Pancreas (tissue), 10 donors: ENCODE data around the gene ELOA. TPM values are rescaled to one million over a fixed set of nuclear protein-coding genes. Genes with fewer than 3 reads are reported as not detected.

Experiments
- ATAC-seq, 4 donors: fragments of 200-7000 bp; cut with Tn5 transposase; one replicate each; pipeline versions ENCODE4 v1.8.0 to v1.9.1; 2020; ENCODE audit warnings: mild to moderate bottlenecking in 4 of 4, moderate library complexity in 4 of 4
- DNase-seq, 6 donors: peaks; one replicate each; pipeline ENCODE4 v3.0.0-alpha.2; 2020
- FAIRE-seq: peaks from 2 replicates; lab custom pipeline; 2012; peaks lifted over from hg19 to GRCh38; lab: Jason Lieb, UNC
- H3K27ac ChIP-seq, 4 donors: fragments of 200-600 bp; sonication (generic); 1 replicate in 3 of 4; 2 replicates in 1 of 4; pipeline versions ENCODE4 v1.5.0 to v1.8.0; 2020
- H3K27me3 ChIP-seq, 4 donors: fragments of 200-600 bp; one replicate each; pipeline ENCODE4 v1.8.0; 2021
- H3K36me3 ChIP-seq, 3 donors: fragments of 200-600 bp; sonication (generic) in 1 of 3; one replicate each; pipeline versions ENCODE4 v1.5.0 to v1.8.0; 2020 to 2021
- H3K4me1 ChIP-seq, 3 donors: fragments of 200-600 bp; one replicate each; pipeline ENCODE4 v1.8.0; 2021
- H3K4me3 ChIP-seq, 4 donors: fragments of 200-600 bp; sonication (generic) in 2 of 4; one replicate each; pipeline versions ENCODE4 v1.5.0 to v1.8.0; 2020 to 2021
- H3K9me3 ChIP-seq, 4 donors: fragments of 200-600 bp; one replicate each; pipeline ENCODE4 v1.8.0; 2021
- WGBS, 2 donors: extraction: QIAGEN DNeasy Blood & Tissue Kit; methylation state at CpG; one replicate each; pipeline ENCODE4 v1.1.7; 2013; 5-methylcytosine and 5-hydroxymethylcytosine counted together
- intact Hi-C, 3 donors: fragments of 100-400 bp; cut with DNase I; formaldehyde crosslinking; loops; one replicate each; pipeline versions ENCODE4 v1.11.1 to v1.14.2; 2022
- polyA plus RNA-seq, 2 donors: library from polyadenylated mRNA; stranded (reverse); fragments of 200-250 nt; gene quantifications; one replicate each; pipeline ENCODE4 v1.2.3, GENCODE V29; 2013
- total RNA-seq, 6 donors: library from RNA; stranded (reverse); fragmentation: NEBNext Ultra II Directional in 4 of 6; extraction: Animal tissue kit (Norgen Biotek cat#: 25700) in 4 of 6; gene quantifications; one replicate each; pipeline versions ENCODE4 v1.2.1 to v1.2.4, GENCODE V29; 2021 to 2023
- TF ChIP-seq, protein P1 (sequence below), 4 donors: fragments of 200-600 bp; sonication (generic) in 3 of 4; IDR thresholded peaks; one replicate each; pipeline versions ENCODE4 v1.5.0 to v1.8.0; 2021; ENCODE audit warnings: antibody characterized with exemption in 4 of 4
- donor health status: healthy with polysubstance abuse.
- donor health status: DM: no; HTN: no; CAD: no; lungs with moderate emphysema.
- donor health status: DM: no; HTN: no; CAD: no.
- donor health status: control.
- donor health status: control.
- donor health status: Bipolar disorder and iron deficiency.
- donor health status: DM: yes; HTN: yes; CAD: no.
- donor health status: DM: no; HTN: no; CAD: no.
- donor health status: DM: no; HTN: no; CAD: no.
- donor health status: DM: yes; HTN: yes; CAD: no.

ELOA gene
- total and polyA plus RNA-seq, 8 donors = 10.6 to 33.9 (median 25.5) TPM

DNA sequence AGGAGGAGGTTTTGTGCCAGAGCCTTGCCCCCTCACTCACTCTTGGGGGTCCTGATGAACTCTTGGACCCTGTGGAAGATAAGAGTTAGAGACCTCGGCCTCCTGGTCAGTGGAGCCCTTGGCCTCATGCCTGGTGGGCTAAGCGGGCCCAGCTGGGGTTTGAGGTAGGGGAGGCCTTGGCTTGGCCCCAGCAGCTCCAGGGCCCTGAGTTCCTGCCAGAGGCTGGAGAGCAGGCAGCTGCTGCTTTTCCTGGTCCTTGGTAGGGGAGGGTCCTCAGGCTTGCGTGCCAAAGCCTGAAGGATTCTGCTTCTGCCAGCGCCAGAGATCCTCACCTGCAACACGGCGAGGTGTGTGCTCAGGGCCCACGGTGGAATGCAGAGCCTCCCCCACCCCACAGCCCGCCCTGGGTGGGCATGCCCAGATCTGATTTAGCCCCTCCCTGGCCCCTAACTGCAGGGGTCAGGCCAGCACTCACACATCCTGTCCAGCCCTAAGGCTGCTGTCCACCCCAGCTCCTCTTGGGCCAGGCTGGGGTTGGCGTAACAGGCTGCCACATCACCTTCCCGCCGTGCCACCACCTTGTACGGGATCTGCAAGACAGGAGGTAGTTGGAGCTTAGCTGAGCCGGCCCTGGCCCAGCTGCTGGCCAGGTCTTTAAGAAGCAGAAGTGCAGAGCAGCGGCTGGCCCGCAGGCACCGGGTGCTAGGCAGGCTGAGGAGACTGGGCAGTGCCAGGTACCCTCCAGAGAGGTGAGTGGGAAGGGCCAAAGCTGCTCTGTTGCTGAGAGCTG lies 52.6 kb downstream of the ELOA start:
- peak in 1 of 6 donors; percentile 69 for DNase-seq

GRCh38 chr1:23796466-23797271 lies 53.4 kb downstream of the ELOA start:
- H3K4me3 ChIP-seq = no peak overlapping the region
- ATAC-seq (no peak), DNase-seq (no peak), FAIRE-seq (no peak)
- intact Hi-C loops = no loop called here
- H3K27me3 ChIP-seq = no peaks in the 10 kb centered on the region
- H3K4me1 ChIP-seq = peaks cover 6 to 25% (median 24%) of the 10 kb centered on the region in 3 donors
- TF ChIP-seq, protein P1, sequence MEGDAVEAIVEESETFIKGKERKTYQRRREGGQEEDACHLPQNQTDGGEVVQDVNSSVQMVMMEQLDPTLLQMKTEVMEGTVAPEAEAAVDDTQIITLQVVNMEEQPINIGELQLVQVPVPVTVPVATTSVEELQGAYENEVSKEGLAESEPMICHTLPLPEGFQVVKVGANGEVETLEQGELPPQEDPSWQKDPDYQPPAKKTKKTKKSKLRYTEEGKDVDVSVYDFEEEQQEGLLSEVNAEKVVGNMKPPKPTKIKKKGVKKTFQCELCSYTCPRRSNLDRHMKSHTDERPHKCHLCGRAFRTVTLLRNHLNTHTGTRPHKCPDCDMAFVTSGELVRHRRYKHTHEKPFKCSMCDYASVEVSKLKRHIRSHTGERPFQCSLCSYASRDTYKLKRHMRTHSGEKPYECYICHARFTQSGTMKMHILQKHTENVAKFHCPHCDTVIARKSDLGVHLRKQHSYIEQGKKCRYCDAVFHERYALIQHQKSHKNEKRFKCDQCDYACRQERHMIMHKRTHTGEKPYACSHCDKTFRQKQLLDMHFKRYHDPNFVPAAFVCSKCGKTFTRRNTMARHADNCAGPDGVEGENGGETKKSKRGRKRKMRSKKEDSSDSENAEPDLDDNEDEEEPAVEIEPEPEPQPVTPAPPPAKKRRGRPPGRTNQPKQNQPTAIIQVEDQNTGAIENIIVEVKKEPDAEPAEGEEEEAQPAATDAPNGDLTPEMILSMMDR (IDR thresholded peaks at IDR 0.05) = no peak
- no peaks in the 10 kb centered on the region for H3K9me3 ChIP-seq
- no peaks in the 10 kb centered on the region for H3K36me3 ChIP-seq
- no peak overlapping the region for H3K27ac ChIP-seq
- WGBS, 2 donors = 66 to 75% methylated on average over 15 to 17 of the region's 17 CpGs

More for the DNA sequence above, 52.6 kb downstream of the ELOA start:
- FAIRE-seq (no peak), ATAC-seq (no peak)
- Histone ChIP-seq H3K27me3 (no peaks in the 10 kb centered on the region), H3K9me3 (no peaks in the 10 kb centered on the region), H3K4me3 (no peak overlapping the region), H3K36me3 (no peaks in the 10 kb centered on the region), H3K4me1 (peaks cover 6 to 24% (median 23%) of the 10 kb centered on the region in 3 donors), H3K27ac (no peak overlapping the region)
- WGBS, 2 donors = 78 to 80% methylated on average over 16 of the region's 16 CpGs
- intact Hi-C loops = no loop called here
- TF ChIP-seq, protein P1 (IDR thresholded peaks at IDR 0.05) = no peak

GRCh38 chr1:23797478-23798448 lies 54.5 kb downstream of the ELOA start:
- Histone ChIP-seq H3K36me3 (no peaks in the 10 kb centered on the region), H3K9me3 (no peaks in the 10 kb centered on the region), H3K27ac (peak overlapping the region in 1 of 4 donors; percentile 89), H3K4me1 (peaks cover 6 to 24% (median 19%) of the 10 kb centered on the region in 3 donors), H3K4me3 (no peak overlapping the region), H3K27me3 (no peaks in the 10 kb centered on the region)
- ATAC-seq (no peak), FAIRE-seq (no peak), DNase-seq (peak in 1 of 6 donors; percentile 26)
- intact Hi-C loops = no loop called here
- 54 to 58% methylated on average over 20 of the region's 20 CpGs for WGBS, 2 donors
- TF ChIP-seq, protein P1 (IDR thresholded peaks at IDR 0.05) = no peak

GRCh38 chr1:23798662-23799142 lies 55.4 kb downstream of the ELOA start:
- TF ChIP-seq, protein P1 (IDR thresholded peaks at IDR 0.05) = no peak
- Histone ChIP-seq H3K9me3 (no peaks in the 10 kb centered on the region), H3K4me1 (peaks cover 6 to 20% (median 19%) of the 10 kb centered on the region in 3 donors), H3K27me3 (no peaks in the 10 kb centered on the region), H3K27ac (peak overlapping the region; percentile 86 to 89 (median 86)), H3K36me3 (no peaks in the 10 kb centered on the region), H3K4me3 (peak overlapping the region in 1 of 4 donors; percentile 82)
- FAIRE-seq (no peak), DNase-seq (peak; percentile 68 to 88 (median 74)), ATAC-seq (peak; percentile 7 to 32 (median 11))
- intact Hi-C loops = no loop called here
- 53 to 54% methylated on average over 12 of the region's 12 CpGs for WGBS, 2 donors
